Trophoblast cell (in vitro differentiated cells and primary cell): ENCODE results near the gene ESR2.

Source experiments
- DNase-seq, 2 donors: peaks; one replicate each; pipeline ENCODE4 v3.0.0-alpha.2; 2016
- H2AFZ ChIP-seq: 2 replicates; pipeline ENCODE4 v1.6.1; 2013; ENCODE audit warnings: low read length, moderate library complexity, mild to moderate bottlenecking; ENCODE audit not compliant: insufficient read depth, poor library complexity
- H2AK5ac ChIP-seq: 2 replicates; pipeline ENCODE4 v1.6.1; 2013; ENCODE audit warnings: mild to moderate bottlenecking, low read length
- H2BK120ac ChIP-seq: 2 replicates; pipeline ENCODE4 v1.6.1; 2013; ENCODE audit warnings: low read length, mild to moderate bottlenecking, moderate library complexity; ENCODE audit not compliant: insufficient read depth, poor library complexity
- H2BK12ac ChIP-seq: 2 replicates; pipeline ENCODE4 v1.6.1; 2013; ENCODE audit warnings: mild to moderate bottlenecking, low read length, moderate library complexity
- H2BK5ac ChIP-seq: 2 replicates; pipeline ENCODE4 v1.6.1; 2013; ENCODE audit warnings: low read length, low read depth, moderate library complexity, mild to moderate bottlenecking; ENCODE audit not compliant: poor library complexity
- H3K14ac ChIP-seq: 2 replicates; pipeline ENCODE4 v1.6.1; 2013; ENCODE audit warnings: mild to moderate bottlenecking, low read length
- H3K18ac ChIP-seq: 2 replicates; pipeline ENCODE4 v1.6.1; 2013; ENCODE audit warnings: mild to moderate bottlenecking, low read length
- H3K23ac ChIP-seq: 2 replicates; pipeline ENCODE4 v1.6.1; 2013; ENCODE audit warnings: low read length
- H3K27ac ChIP-seq: 2 replicates; pipeline ENCODE4 v1.5.1; 2013; ENCODE audit warnings: low read depth, mild to moderate bottlenecking, inconsistent platforms, low read length, moderate library complexity
- H3K27me3 ChIP-seq: 2 replicates; pipeline ENCODE4 v1.6.1; 2013; ENCODE audit warnings: inconsistent platforms, mild to moderate bottlenecking, low read length, moderate library complexity; ENCODE audit not compliant: insufficient read depth
- H3K36me3 ChIP-seq, 2 experiments: 1 replicate in 1 of 2; 2 replicates in 1 of 2; pipeline ENCODE4 v1.6.1; 2013; ENCODE audit warnings: low read length in 2 of 2, mild to moderate bottlenecking in 2 of 2, moderate library complexity in 1 of 2; ENCODE audit not compliant: insufficient read depth in 2 of 2, control insufficient read depth in 1 of 2
- H3K4ac ChIP-seq: 2 replicates; pipeline ENCODE4 v1.6.1; 2013; ENCODE audit warnings: low read depth, mild to moderate bottlenecking, low read length, moderate library complexity
- H3K4me1 ChIP-seq, 2 experiments: 1 replicate in 1 of 2; 2 replicates in 1 of 2; pipeline ENCODE4 v1.6.1; 2013; ENCODE audit warnings: low read length in 2 of 2, mild to moderate bottlenecking in 2 of 2, moderate library complexity in 1 of 2; ENCODE audit not compliant: insufficient read depth in 2 of 2, control insufficient read depth in 1 of 2
- H3K4me2 ChIP-seq: 2 replicates; pipeline ENCODE4 v1.6.1; 2013; ENCODE audit warnings: inconsistent platforms, mild to moderate bottlenecking, low read length, moderate library complexity
- H3K4me3 ChIP-seq: 2 replicates; pipeline ENCODE4 v1.5.1; 2013; ENCODE audit warnings: mild to moderate bottlenecking, low read depth, low read length, inconsistent platforms
- H3K79me1 ChIP-seq: one replicate; pipeline ENCODE4 v1.6.1; 2013; ENCODE audit warnings: low read length
- H3K79me2 ChIP-seq: 2 replicates; pipeline ENCODE4 v1.6.1; 2013; ENCODE audit warnings: low read length, mild to moderate bottlenecking; ENCODE audit not compliant: control insufficient read depth, insufficient read depth, poor library complexity
- H3K9ac ChIP-seq: 2 replicates; pipeline ENCODE4 v1.6.1; 2013; ENCODE audit warnings: mild to moderate bottlenecking, low read length
- H3K9me3 ChIP-seq: 2 replicates; pipeline ENCODE4 v1.6.1; 2013; ENCODE audit warnings: low read depth, mild to moderate bottlenecking, control low read depth, inconsistent platforms, low read length; ENCODE audit not compliant: insufficient read depth
- H4K12ac ChIP-seq: 2 replicates; pipeline ENCODE4 v1.6.1; 2013; ENCODE audit warnings: low read depth, mild to moderate bottlenecking, low read length, moderate library complexity
- H4K8ac ChIP-seq: 2 replicates; pipeline ENCODE4 v1.6.1; 2013; ENCODE audit warnings: low read depth, mild to moderate bottlenecking, low read length, moderate library complexity
- H4K91ac ChIP-seq: one replicate; pipeline ENCODE4 v1.6.1; 2013; ENCODE audit warnings: low read depth, mild to moderate bottlenecking, low read length, moderate library complexity
- WGBS: extraction: QIAGEN DNeasy Blood & Tissue Kit; methylation state at CpG from one replicate; pipeline ENCODE4 v1.1.7; 2013; ENCODE audit warnings: missing lambda C conversion rate; ENCODE audit not compliant: insufficient read length, insufficient coverage; ENCODE audit errors: extremely low coverage; 5-methylcytosine and 5-hydroxymethylcytosine counted together

Gene ESR2

DNA sequence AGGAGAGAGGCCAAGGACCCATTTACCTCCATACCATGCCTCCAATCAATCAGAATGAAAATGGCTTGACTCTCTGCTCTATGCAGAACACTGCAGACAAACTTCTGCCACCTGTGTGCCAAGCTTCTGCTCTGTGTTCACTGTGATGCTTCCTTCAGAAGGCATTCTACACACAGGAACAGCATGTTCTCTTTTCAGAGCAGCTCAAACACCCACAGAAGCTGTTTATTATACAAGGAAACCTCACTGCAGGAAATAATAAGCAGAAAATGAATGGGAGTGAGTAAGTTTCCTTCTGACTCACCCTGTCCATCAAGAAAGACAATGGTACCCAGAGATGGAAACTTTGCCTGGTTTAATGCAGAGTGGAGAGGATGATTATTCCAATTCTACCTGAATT lies 2.4 kb upstream of the ESR2 start:
- no peak overlapping the region for H2BK5ac ChIP-seq
- H3K23ac ChIP-seq: no peak overlapping the region
- no peak overlapping the region for H4K8ac ChIP-seq
- no peaks in the 10 kb centered on the region for H3K79me2 ChIP-seq
- no peak overlapping the region for H3K14ac ChIP-seq
- H2AFZ ChIP-seq: no peak overlapping the region
- H3K36me3 ChIP-seq: no peaks in the 10 kb centered on the region
- no peak overlapping the region for H2AK5ac ChIP-seq
- H3K4ac ChIP-seq: no peak overlapping the region
- no peak overlapping the region for H3K4me2 ChIP-seq
- H2BK12ac ChIP-seq: no peak overlapping the region
- no peaks in the 10 kb centered on the region for H3K27me3 ChIP-seq
- no peaks in the 10 kb centered on the region for H3K9me3 ChIP-seq
- H3K27ac ChIP-seq: no peak overlapping the region
- no peak for DNase-seq
- no peak overlapping the region for H4K91ac ChIP-seq
- no peaks in the 10 kb centered on the region for H3K79me1 ChIP-seq
- no peak overlapping the region for H3K9ac ChIP-seq
- H2BK120ac ChIP-seq: no peak overlapping the region
- H3K4me3 ChIP-seq: no peak overlapping the region
- H3K4me1 ChIP-seq: peaks cover 8 to 9% of the 10 kb centered on the region in 2 experiments
- H4K12ac ChIP-seq: no peak overlapping the region
- no peak overlapping the region for H3K18ac ChIP-seq

DNA sequence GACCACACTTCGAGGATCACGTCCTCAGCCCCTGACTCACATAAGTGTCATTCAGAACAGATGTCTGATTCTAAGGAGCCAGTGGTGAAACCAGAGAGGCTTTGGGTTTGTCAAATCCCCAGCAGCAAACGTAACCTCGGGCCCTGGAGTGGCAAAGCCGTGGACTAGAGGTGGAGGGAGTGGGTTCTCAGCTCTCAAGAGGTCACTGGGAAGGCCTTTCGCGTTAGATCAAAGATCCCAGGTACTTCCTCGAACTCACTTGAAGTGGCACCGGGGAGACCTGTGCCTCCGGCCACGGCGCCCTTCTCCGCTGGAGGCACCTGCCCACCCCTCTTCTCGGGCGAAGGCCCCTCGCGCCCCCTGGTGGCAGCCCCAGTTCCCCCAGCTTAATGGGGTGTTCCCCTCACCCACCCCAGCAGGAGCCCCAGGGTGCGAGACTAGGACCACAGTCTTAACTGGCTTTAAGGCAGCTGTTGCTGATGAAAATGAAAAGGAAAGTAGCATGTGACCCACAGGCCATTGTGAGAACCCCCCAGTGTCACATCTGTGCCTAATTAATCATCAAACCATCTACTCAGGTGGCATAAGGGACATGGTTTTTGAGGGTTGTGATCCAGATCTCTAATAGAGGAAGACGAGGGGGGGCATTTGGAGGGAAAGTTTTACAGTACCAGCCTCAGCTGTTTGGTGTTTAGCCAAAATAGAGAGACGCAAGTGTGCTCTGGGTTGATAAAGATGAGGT lies 672 bp upstream of the ESR2 start:
- Histone ChIP-seq H3K4me3 (no peak overlapping the region), H3K36me3 (no peaks in the 10 kb centered on the region), H3K18ac (no peak overlapping the region), H3K4me1 (peaks cover 8 to 9% of the 10 kb centered on the region in 2 experiments), H3K14ac (no peak overlapping the region), H2BK12ac (no peak overlapping the region), H2BK5ac (no peak overlapping the region), H2AFZ (no peak overlapping the region), H3K4me2 (peak overlapping the region; percentile 73), H3K9me3 (no peaks in the 10 kb centered on the region), H3K4ac (no peak overlapping the region), H2AK5ac (no peak overlapping the region), H4K12ac (no peak overlapping the region), H4K91ac (no peak overlapping the region), H2BK120ac (no peak overlapping the region), H3K79me1 (no peaks in the 10 kb centered on the region), H3K27ac (no peak overlapping the region), H4K8ac (no peak overlapping the region), H3K23ac (no peak overlapping the region), H3K79me2 (no peaks in the 10 kb centered on the region), H3K27me3 (no peaks in the 10 kb centered on the region), H3K9ac (no peak overlapping the region)
- peak; percentile 23 to 39 for DNase-seq
- WGBS: no CpG with 5 or more reads among the region's 20 CpGs

DNA sequence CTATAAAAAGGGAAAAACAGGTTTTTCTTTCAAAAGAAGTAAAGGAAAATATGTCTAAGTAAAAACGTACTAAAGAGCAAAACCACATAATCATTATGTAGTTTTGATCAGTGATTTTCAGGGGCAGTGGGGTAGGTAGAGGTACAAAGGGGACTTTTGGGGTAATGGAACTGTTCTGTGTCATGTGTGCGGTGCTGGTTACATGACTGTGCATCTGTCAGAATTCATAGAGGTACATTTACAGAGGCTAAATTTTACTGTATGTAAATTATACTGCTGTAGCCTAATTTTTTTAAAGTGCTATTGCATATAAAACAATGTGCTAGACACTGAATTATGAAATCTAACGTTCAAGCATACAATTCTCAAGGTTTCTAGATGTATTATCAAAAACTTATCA lies 2.0 kb downstream of the ESR2 start:
- WGBS: no CpG with 5 or more reads among the region's 3 CpGs
- no peak overlapping the region for H3K4me3 ChIP-seq

DNA sequence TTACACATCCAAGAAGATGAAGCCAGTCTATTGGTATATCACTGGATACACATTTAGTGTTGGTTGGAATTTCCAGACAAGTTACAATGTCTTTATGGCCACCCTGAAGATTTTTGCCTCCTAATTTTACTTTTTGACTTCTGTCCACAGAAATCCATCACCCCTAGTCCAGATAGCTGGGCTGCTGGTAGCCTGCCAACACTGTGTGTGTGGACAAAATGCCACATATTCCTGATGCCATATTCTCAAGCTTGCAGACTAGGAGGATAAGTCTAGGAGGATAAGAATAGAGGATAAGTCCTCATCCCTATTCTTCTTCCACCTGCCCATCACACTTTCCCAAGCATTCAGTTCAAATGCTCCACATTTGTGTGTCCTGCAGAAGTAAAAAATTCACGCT lies 4.6 kb downstream of the ESR2 start:
- no CpG with 5 or more reads among the region's 1 CpG for WGBS
- Histone ChIP-seq H3K36me3 (no peaks in the 10 kb centered on the region), H3K9ac (no peak overlapping the region)

More for the DNA sequence above, 2.0 kb downstream of the ESR2 start:
- Histone ChIP-seq H3K9ac (no peak overlapping the region), H2AK5ac (no peak overlapping the region), H3K4me1 (peaks cover 8 to 9% of the 10 kb centered on the region in 2 experiments), H3K4ac (no peak overlapping the region), H3K27me3 (no peaks in the 10 kb centered on the region), H3K79me1 (no peaks in the 10 kb centered on the region), H4K91ac (no peak overlapping the region), H3K79me2 (no peaks in the 10 kb centered on the region), H4K12ac (no peak overlapping the region), H3K4me2 (no peak overlapping the region), H3K18ac (no peak overlapping the region), H2BK12ac (no peak overlapping the region), H2BK120ac (no peak overlapping the region), H3K36me3 (no peaks in the 10 kb centered on the region), H3K14ac (no peak overlapping the region), H3K23ac (no peak overlapping the region), H2AFZ (no peak overlapping the region), H3K9me3 (no peaks in the 10 kb centered on the region), H4K8ac (no peak overlapping the region), H3K27ac (no peak overlapping the region), H2BK5ac (no peak overlapping the region)
- no peak for DNase-seq

More for the DNA sequence above, 4.6 kb downstream of the ESR2 start:
- Histone ChIP-seq H3K79me2 (no peaks in the 10 kb centered on the region), H3K4me3 (no peak overlapping the region), H3K27me3 (no peaks in the 10 kb centered on the region), H4K91ac (no peak overlapping the region), H3K4me1 (peaks cover 7 to 8% of the 10 kb centered on the region in 2 experiments), H2BK120ac (no peak overlapping the region), H3K18ac (no peak overlapping the region), H2BK12ac (no peak overlapping the region), H4K8ac (no peak overlapping the region), H2AFZ (no peak overlapping the region), H3K9me3 (no peaks in the 10 kb centered on the region), H3K4me2 (no peak overlapping the region), H3K79me1 (no peaks in the 10 kb centered on the region), H2BK5ac (no peak overlapping the region), H4K12ac (no peak overlapping the region), H3K14ac (no peak overlapping the region), H3K27ac (no peak overlapping the region), H3K4ac (no peak overlapping the region), H2AK5ac (no peak overlapping the region), H3K23ac (no peak overlapping the region)
- no peak for DNase-seq
